GM19193 (cell line): ENCODE measurements around the gene CENPQ.

Experiments used
- POLR2A ChIP-seq: IDR thresholded peaks from 4 replicates; pipeline ENCODE4 v1.6.1; 2011; ENCODE audit not compliant: insufficient read depth, insufficient read length; ENCODE audit errors: extremely low read depth

Gene CENPQ

DNA sequence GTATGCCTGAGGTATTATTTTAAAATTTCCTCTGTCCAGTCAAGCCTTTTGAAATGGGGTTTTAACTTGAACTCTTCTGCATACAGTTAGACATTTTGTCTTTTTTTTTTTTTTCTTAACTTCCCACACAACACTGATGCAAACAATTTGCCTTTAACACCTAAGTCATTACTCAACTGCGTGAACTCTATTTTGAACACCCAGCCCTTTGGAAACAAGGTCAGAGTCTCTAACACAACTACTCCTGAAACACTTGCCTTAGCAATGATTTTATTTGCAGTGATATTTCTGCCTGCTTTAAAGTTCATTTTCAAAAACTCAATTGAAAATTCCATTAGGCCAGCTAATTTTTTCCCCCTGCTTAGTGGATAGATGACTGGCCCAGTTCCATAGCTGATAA, 60.7 kb downstream of the CENPQ start:
- TF ChIP-seq POLR2A = no peak

DNA sequence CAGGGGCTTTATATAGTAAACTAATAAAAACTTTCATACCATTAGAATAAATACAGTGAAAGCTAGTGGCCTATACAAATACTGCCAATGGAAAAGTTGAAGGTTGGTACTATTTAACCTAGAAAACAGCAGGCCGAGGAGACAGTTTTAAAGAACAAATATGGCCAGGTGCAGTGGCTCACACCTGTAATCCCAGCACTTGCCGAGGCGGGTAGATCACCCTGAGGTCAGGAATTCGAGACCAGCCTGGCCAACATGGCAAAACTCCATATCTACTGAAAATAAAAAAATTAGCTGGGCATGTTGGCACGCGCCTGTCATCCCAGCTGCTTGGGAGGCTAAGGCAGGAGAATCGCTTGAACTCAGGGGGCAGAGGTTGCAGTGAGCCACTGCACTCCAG, 61.4 kb downstream of the CENPQ start:
- no peak for TF ChIP-seq POLR2A

DNA sequence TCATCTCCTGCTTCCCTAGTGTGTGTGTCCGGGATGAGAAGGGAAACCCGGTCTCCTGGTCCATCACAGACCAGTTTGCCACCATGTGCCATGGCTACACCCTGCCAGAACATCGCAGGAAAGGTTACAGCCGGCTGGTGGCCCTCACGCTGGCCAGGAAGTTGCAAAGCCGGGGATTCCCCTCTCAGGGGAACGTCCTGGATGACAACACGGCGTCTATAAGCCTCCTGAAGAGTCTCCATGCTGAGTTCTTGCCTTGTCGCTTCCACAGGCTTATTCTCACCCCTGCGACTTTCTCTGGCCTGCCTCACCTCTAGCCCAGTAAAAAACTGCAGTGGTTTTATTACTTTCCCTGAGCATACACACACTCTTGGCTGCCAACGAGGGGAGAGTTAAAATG, 63.4 kb downstream of the CENPQ start:
- no peak for TF ChIP-seq POLR2A

DNA sequence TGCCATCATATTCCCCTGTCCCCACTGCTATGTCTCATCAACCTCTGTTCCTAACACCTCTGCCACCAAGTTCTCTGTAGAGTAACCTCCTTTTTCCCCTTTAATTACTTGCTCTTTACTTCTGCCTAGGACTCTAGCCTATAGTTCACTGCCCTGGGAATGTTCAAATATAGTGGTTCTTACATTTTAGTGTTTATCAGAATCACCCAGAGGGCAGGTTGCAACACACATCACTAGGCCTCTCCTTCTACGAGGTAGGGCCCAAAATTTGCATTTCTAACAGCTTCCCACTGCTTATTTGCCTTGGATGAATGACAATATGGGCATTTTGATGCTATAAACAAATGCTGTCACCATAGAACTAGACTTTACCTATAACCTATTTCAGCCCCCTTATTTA, 64.2 kb downstream of the CENPQ start:
- TF ChIP-seq POLR2A = no peak

DNA sequence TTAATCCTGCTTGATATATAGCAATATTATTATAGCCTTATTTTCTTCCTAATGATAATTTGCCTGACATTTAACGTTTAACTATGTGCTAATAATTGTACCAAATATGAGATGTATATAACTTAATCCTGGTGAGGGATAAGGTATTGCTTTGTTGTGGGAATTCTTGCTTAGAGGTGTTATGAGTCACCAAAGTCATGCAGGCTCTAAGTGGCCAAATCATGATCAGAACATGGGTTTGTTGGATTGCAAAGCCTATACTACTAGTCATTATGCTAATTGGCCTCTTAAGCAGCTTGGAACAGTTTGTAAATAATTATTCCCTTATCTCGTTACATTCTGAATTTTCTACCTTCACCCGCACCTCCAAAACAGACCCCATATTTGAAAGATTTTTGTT, 65.4 kb downstream of the CENPQ start:
- TF ChIP-seq POLR2A = no peak

DNA sequence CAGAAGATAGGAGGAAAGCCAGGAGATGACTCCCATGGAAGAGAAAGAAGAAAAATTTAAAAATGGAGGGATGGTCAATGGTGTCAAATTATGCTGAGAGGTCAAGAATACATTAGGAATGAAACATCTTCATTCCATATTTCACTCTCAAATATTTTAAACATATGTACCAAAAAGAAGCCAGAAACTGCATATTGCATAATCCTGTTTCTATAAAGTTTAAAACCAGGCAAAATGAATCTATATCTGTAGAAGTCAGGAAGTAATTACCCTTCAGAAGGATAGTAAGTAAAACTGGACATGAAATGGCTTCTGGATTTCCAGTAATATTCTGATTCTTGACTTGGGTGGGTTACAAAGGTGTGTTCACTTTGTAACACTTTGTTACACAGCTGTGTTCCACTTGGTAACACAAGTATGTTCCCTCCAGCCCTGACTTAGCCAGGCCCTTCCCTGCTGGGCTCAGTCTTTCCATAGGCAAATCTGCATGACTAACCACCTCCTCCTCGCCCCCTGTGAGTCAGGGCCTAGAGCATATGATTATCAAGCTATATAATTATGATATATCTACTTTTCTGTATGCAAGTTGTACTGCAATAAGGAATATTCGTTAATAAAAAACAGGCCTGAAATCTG, 67.1 kb downstream of the CENPQ start:
- no peak for TF ChIP-seq POLR2A

DNA sequence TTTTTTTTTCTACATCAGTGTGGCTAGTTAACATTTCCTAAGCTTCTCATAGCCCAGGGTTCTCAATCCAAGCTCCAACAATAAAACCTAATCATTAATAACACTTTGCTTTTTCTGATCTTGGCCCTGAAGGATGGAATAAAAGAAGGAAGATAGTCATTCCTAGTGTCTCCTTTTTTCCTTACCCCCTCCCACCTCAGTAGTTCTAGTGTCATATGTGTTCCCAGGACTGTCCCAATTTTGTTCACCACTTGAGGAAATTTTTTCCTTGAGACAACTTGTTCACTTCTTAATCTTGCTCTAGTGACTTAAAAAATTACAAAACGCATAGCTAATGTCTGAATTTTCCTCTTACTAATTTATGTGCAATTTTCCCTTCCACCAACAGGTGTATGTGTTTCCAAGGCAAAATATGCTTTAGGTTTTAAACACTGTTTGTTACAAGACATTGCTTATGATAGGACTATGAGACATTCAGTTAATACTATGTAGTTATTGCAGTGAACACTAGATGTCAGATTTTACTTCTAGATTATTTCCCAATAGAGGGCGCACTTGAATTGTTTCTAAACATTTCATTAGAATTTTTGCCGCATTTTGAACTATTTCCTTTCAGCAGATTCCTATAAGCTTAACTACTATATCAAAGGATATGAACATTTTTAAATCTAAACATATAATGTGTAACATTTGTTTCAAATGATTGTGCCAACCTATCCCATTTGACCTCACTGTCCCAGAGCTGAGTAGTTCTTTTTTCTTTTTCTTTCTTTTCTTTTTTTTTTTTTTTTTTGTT, 68.8 kb downstream of the CENPQ start:
- TF ChIP-seq POLR2A = no peak

DNA sequence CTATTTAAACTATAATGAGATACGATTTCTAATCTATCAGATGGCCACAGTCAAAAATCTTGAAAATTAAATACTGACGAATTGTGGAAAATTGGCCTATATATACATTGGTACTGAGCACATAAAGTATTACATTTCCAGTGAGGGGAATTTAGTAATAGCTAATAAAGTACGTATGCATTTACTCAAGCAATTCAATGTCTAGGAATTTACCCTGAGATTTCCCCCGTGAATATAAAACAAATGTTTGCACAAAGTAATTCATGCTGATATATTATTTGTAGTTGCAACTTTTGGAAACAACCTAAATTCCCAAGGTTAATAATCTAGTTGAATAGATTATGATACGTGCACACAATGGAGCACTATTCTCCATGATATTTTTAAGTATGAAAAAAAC, 72.6 kb downstream of the CENPQ start:
- no peak for TF ChIP-seq POLR2A

DNA sequence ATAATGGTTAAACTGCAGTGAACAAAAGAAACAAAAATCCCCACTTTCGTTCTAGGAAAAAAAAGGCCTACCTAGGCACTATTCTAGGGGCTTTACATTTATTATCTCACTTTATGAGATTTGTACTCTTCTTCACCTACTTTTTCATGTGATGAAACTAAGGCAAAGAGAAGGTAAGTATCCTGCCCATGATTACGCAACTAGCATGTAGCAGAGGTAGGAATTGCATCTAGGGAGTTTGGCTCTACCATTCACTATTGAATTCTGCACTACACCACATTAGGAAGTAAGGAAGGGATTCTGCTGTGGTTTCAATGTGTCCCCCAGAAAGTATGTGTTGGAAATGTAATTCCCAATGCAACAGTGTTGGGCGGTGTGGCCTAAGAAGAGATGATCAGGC, 75.9 kb downstream of the CENPQ start:
- no peak for TF ChIP-seq POLR2A

DNA sequence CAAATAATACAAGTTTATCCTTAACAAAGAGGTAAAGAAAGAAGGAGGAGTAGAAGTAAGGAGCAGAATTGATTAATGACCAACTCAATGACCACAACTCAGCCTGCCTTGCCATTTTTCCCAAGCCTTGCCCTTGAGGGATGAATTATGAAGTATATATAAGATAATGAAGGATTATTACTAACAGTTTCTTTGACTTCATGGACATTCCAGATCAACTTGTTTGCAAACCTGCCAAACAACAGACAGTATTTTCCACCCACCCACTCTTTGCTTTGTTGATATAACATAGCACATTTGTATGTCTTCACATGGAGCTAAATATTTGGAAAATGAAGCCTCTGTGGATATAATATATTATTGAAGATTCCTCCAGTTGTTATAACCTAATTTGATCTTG, 77.4 kb downstream of the CENPQ start:
- TF ChIP-seq POLR2A = no peak

DNA sequence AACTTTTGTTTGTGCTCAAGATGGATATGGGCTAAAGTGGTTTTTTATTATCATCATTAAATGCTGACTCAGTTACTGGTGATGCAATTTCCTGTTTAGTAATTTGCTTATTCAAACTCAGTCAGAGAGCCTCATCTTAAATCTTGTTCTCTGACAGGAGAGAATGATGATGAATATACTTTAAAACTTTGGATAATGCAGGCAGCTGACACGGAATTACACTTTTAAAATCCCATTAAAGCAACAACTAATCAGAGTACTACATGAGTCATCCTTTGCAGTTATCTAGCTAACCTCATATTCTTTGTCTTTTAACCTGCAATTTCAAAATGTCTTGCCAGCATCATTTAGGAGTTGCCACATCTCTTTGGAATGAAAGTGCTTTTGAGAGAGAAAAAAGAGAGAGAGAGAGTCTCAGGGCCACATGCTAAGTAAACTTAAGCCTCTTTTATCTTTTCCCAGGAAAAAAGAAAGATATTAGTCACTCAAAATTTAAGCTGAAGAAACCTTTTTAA, 78.1 kb downstream of the CENPQ start:
- no peak for TF ChIP-seq POLR2A

DNA sequence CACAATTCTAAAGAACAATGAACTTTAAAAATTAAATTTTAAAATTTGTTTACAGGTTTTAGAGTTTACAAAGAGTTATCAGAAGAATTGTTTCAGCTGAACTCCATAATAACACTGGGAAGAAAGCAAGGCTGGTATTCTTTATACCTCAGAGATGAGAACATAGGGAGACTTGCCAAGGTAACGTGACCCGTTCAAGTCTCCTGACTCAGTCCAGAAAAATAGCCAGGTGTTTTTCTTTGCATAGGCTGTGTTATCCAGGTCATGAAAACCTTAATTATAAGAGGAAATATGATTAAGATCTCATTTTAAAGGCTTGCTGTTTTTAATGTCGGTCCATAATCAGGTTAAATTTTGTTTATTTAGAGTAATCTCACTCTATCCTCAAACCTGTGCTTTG, 78.8 kb downstream of the CENPQ start:
- no peak for TF ChIP-seq POLR2A
